Omental fat pad (tissue), 4 donors: ENCODE results near the gene ACOX1. TPM values are rescaled to one million over a fixed set of nuclear protein-coding genes. Genes with fewer than 3 reads are reported as not detected.

ENCODE experiments used
- ATAC-seq: fragments of 150-250 bp; one replicate; pipeline ENCODE4 v1.9.1; 2016; ENCODE audit warnings: mild to moderate bottlenecking, moderate library complexity; ENCODE audit not compliant: low FRiP score
- DNase-seq: peaks from one replicate; pipeline ENCODE4 v3.0.0-alpha.2; 2019; ENCODE audit warnings: low spot score
- CTCF ChIP-seq, 3 donors: fragments of 450-650 bp; IDR thresholded peaks; one replicate each; pipeline ENCODE4 v1.5.1; 2016 to 2017; ENCODE audit warnings: antibody characterized with exemption in 3 of 3, mild to moderate bottlenecking in 3 of 3, moderate library complexity in 2 of 3
- total RNA-seq, 4 donors: library from RNA; depleted of rRNA; stranded (reverse); fragments of >200 nt; gene quantifications; one replicate each; pipeline ENCODE4 v1.1.0, GENCODE V29; 2016

Gene ACOX1
- total RNA-seq, 4 donors from 2014 or later: 63.7 to 176 (median 123) TPM

- no peak for ATAC-seq
- DNase-seq: no peak
- TF ChIP-seq CTCF (IDR thresholded peaks at IDR 0.05): no peak
These were observed 29.9 kb upstream of the ACOX1 start for GRCh38 chr17:76008630-76009425.

GRCh38 chr17:76008208-76008607 lies 29.2 kb upstream of the ACOX1 start:
- TF ChIP-seq CTCF (IDR thresholded peaks at IDR 0.05): no peak
- DNase-seq (no peak), ATAC-seq (no peak)

GRCh38 chr17:76007850-76008165 lies 28.8 kb upstream of the ACOX1 start:
- DNase-seq (no peak), ATAC-seq (no peak)
- no peak for TF ChIP-seq CTCF (IDR thresholded peaks at IDR 0.05)

GRCh38 chr17:76007131-76007849 lies 28.3 kb upstream of the ACOX1 start:
- TF ChIP-seq CTCF (IDR thresholded peaks at IDR 0.05): no peak
- DNase-seq (no peak), ATAC-seq (no peak)

- ATAC-seq: peak; percentile 10
- peak in 2 of 3 donors; percentile 33 to 88 for TF ChIP-seq CTCF (IDR thresholded peaks at IDR 0.05)
- DNase-seq: peak; percentile 91
These were observed 26.5 kb upstream of the ACOX1 start for GRCh38 chr17:76005263-76006149.

GRCh38 chr17:76004750-76005262 lies 25.8 kb upstream of the ACOX1 start:
- DNase-seq (no peak), ATAC-seq (peak; percentile 10)
- no peak for TF ChIP-seq CTCF (IDR thresholded peaks at IDR 0.05)
